T-helper 2 cell treated with Interferon-gamma antibody and Interleukin-4, amounts not matched to agents 5 μg/mL and 100 μg/mL, for 36 hours (primary cell): Measurements from ENCODE around the gene CBARP.

ENCODE experiments used
- DNase-seq: peaks from one replicate; pipeline ENCODE4 v3.0.0; 2021; ENCODE audit warnings: low spot score
- H3K27ac Mint-ChIP-seq: one replicate; pipeline ENCODE4 v1.8.0; 2021; ENCODE audit warnings: mild to moderate bottlenecking, mixed read lengths
- H3K27me3 Mint-ChIP-seq: one replicate; pipeline ENCODE4 v1.8.0; 2021; ENCODE audit warnings: low read depth, mixed read lengths
- H3K36me3 Mint-ChIP-seq: one replicate; pipeline ENCODE4 v1.8.0; 2021; ENCODE audit warnings: low read depth, mixed read lengths
- H3K4me1 Mint-ChIP-seq: one replicate; pipeline ENCODE4 v1.8.0; 2021; ENCODE audit warnings: low read depth, mixed read lengths
- H3K4me3 Mint-ChIP-seq: one replicate; pipeline ENCODE4 v1.8.0; 2022; ENCODE audit warnings: mild to moderate bottlenecking, moderate library complexity, mixed read lengths
- H3K9me3 Mint-ChIP-seq: one replicate; pipeline ENCODE4 v1.8.0; 2021; ENCODE audit warnings: mixed read lengths

CBARP gene

DNA sequence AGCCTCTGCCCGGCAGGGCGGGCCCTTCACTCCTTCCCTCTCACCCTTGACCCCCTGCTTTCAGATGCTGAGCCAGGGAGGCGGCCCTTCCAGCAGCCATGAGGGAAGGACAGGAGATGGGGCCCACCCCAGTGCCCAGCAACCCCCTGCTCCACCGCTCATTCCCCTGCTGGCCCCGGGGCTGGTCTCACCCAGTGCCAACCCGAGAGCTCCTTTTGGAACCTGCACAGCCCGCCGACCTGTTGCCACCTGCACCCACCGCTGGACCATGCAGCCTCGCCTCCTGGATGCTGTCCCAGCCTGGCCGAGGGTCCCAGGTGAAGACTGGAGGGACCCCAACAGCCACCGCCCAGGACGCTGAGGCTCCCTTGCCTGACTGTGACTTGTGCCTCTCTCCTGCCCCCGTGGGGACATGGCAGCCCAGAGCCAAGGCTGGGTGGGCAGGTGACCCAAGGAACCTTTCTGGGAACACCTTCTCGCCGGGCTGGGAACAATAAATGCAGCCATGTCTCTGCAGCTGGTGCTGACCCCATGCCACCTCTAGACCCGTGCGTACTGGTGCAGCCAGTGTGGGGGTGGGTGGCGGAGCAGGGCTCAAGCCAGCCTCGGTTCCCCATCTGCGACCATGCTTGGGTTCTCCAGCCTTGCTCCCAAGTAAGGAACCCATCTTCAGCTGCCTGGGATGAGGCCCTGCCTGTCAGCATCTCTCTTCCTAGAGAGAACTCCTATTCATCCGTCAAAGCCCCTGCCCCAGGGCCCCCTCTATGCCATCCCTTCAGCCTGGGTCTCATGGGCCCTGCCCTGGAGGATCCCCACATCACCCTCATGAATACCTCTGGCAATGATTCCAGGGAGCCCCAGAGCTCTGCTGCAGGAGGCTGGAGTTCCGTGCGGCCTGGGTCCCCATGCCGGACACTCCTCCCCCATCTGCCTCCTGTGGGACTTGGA is 41.2 kb upstream of the CBARP start:
- DNase-seq, result no peak
- H3K27me3 Mint-ChIP-seq, result peaks cover 3% of the 10 kb centered on the region
- no peak overlapping the region for H3K4me3 Mint-ChIP-seq
- H3K36me3 Mint-ChIP-seq, result peaks cover 28% of the 10 kb centered on the region
- H3K4me1 Mint-ChIP-seq, result peaks cover 9% of the 10 kb centered on the region
- no peaks in the 10 kb centered on the region for H3K9me3 Mint-ChIP-seq
- H3K27ac Mint-ChIP-seq, result no peak overlapping the region

DNA sequence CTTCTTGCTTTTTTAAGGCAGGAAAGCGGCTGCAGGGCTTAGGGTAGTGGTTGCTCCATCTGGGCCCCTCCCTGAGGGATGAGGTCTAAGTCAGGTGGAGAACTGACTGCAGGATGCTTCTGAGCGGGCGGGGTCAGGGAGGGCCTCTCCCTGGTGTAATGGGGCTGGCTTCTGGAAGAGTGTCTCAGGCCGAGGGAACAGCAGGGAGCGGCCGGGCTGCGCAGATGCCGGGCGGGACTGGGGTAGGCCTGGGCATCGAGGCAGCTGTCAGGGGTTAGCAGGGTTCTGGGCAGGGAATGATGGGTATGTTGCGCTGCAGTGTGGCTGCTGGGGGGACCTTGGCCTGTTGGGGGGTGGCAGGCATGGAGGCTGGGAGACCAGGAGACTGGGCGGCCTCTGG is 40.3 kb upstream of the CBARP start:
- Mint-ChIP-seq H3K4me1 (peaks cover 13% of the 10 kb centered on the region), H3K36me3 (peaks cover 35% of the 10 kb centered on the region), H3K9me3 (no peaks in the 10 kb centered on the region), H3K27ac (no peak overlapping the region), H3K4me3 (peak overlapping the region; percentile 29), H3K27me3 (peaks cover 2% of the 10 kb centered on the region)
- DNase-seq, result no peak

DNA sequence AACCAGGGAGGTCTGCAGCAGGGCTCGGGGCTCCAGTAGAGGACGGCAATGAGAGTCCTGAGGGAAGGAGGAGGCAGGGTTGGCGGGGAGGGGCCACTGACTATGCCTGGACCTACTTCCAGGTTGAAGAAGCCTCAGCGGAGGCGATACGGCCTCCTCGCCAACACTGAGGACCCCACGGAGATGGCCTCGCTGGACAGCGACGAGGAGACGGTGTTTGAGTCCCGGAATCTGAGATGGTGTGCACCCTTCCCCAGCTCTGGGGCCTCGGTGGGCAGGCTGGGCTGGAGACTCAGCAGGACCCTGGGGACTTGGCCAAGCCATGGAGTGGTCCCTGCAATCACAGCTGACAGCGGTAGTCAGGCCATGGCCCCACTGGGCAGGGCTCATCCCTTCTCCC is 39.3 kb upstream of the CBARP start:
- Mint-ChIP-seq H3K27ac (peak overlapping the region; percentile 93), H3K27me3 (peaks cover 2% of the 10 kb centered on the region), H3K4me3 (peak overlapping the region; percentile 88), H3K9me3 (no peaks in the 10 kb centered on the region), H3K36me3 (peaks cover 44% of the 10 kb centered on the region), H3K4me1 (peaks cover 18% of the 10 kb centered on the region)
- DNase-seq, result no peak

DNA sequence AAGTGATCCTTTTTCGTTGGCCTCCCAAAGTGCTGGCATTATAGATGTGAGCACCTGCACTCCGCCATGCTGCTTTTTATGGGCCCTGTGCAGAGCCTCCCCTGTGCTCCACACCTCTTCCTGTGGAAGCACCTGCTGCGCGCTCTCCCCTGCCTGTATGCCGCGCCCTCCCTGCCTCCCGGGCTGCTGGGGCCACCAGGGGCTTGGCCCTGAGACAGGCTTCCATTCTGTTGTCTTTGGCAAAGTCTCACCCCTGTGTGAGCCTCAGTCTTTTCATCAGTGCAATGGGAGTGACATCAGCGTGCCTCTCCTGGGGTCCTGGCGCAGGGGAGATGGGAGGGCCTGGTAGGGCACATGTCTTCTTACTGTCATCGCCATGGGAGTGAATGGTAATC is 38.8 kb upstream of the CBARP start:
- H3K4me3 Mint-ChIP-seq, result peak overlapping the region; percentile 88
- peaks cover 17% of the 10 kb centered on the region for H3K4me1 Mint-ChIP-seq
- H3K27me3 Mint-ChIP-seq, result peaks cover under 1% of the 10 kb centered on the region
- DNase-seq, result no peak
- peak overlapping the region; percentile 93 for H3K27ac Mint-ChIP-seq
- no peaks in the 10 kb centered on the region for H3K9me3 Mint-ChIP-seq
- H3K36me3 Mint-ChIP-seq, result peaks cover 48% of the 10 kb centered on the region

DNA sequence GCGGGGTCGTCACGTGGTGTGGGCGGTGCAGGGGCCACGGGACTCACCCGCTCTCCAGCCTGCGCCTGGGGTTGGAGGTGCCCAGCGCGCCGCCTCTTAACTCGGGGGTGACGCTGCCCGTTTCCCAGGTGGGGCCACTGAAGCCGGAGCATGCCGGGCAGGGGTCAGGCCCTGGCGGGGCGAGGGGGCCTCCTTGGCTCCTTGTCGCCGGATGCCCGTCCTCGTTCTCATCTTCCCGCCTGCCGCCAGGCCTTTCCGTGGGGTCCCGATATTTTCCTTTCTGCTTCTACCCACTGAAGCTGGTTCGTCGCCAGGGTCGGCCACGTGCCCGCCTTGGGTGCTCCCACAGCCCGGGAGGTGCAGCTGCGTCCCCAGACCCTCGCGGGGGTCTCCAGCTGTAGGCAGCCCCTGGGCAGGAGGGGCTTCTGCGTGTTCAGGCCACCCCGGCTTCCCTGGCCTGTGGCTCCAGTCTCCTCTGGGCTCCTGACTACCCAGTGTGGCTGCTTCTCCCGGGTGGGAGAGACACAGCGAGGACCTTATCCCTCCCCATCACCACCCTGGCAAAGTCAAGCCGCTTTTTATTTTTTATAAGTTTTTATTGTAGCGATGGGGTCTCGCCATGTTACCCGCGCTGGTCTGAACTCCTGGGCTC is 38.3 kb upstream of the CBARP start:
- peak overlapping the region; percentile 97 for H3K27ac Mint-ChIP-seq
- H3K36me3 Mint-ChIP-seq, result peaks cover 53% of the 10 kb centered on the region
- DNase-seq, result no peak
- H3K27me3 Mint-ChIP-seq, result no peaks in the 10 kb centered on the region
- H3K4me1 Mint-ChIP-seq, result peaks cover 22% of the 10 kb centered on the region
- peak overlapping the region; percentile 88 for H3K4me3 Mint-ChIP-seq
- H3K9me3 Mint-ChIP-seq, result no peaks in the 10 kb centered on the region

DNA sequence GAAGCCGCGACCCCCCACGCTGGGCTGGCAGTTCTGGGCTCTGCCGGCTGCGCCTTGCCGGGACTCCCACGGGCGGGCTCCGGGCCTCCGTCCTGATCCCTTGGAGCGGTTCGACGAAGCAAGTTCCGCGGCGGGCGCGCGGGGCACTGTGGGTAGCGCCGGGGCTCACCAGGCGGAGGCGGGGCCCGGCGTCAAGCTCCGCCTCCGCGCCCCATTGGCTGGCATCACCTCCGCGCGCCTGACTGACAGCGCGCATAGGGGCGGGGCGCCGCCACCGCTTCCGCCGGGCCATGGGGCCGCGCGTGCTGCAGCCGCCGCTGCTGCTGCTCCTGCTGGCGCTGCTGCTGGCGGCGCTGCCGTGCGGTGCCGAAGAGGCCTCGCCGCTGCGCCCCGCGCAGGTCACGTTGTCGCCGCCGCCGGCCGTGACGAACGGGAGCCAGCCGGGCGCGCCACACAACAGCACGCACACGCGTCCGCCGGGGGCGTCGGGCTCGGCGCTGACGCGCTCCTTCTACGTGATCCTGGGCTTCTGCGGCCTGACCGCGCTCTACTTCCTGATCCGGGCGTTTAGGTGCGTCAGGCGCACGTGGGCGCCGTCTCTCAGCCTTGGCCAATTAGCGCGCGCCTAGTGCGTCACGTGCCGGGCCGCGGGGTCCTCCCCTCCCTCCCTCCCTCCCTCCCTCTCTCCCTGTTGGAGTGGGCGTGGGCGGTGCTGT is 37.6 kb upstream of the CBARP start, which contains the start of gene FAM174C:
FAM174C (plus strand) TSS at position 271 of the 716 bp plus-strand sequence; CDS start at position 291, 20 bp downstream.
- Mint-ChIP-seq H3K36me3 (peaks cover 59% of the 10 kb centered on the region), H3K27me3 (no peaks in the 10 kb centered on the region), H3K27ac (peak within 1 kb of the TSS; percentile 97), H3K4me1 (peaks cover 27% of the 10 kb centered on the region), H3K9me3 (no peaks in the 10 kb centered on the region), H3K4me3 (peak within 1 kb of the TSS; percentile 88)
- peak; percentile 96 for DNase-seq

DNA sequence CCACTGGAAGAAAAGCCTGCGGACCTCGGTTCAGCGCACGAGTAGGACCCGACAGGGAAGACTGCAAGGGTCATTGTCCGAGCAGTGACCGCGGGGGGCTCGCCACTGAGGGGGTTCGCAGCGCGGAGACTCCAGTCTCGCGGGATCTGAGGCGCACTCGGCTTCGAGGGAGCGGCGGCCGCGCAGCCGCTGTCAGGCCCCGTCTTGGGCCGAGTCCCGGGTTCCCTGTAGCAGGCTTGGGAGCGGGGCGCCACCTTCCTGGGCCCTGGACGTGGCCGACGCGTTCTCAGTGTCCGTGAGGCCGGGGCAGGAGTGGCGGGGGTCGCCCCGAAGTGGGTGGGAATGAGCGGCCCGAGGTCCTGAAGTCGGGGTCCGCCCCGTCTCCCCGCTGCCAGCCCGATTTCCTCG is 37.1 kb upstream of the CBARP start:
- peaks cover 61% of the 10 kb centered on the region for H3K36me3 Mint-ChIP-seq
- no peak for DNase-seq

DNA sequence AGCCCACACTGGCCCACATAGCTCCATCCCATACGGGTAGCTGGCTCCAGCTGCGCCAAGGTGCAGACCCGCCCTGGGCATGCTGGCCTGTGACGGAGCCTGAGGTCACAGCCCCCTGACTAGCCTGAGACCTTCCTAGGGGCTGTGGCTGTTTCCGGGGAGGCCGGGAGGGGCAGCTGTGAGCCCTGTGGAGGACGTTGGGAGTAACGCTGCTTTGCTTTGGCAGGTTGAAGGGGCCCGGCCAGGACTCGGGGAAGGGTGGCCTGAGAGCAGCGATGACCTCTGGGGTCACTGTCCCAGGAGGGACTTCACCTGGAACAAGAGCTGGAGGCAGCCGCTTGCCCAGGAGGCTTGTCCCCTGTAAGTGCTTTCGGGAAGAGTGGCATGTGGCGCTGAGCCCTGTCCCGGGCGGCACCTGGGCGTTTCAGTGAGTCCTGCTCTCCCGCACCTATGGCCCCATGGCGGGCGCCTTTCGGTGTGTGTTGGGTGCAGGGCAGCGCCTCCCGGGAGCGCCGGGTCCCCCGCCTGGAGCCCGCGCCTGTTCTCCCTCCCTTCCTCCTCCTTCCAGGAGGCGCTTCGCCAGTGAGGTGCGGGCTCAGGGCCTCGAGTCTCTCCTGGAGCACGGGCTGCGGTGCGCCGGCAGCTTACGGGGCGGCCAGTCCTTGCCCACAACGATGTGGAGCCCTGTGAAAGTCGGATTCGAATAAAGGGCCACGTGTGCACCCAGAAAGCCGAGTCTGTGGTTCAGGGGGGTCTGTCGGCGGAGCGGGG is 36.5 kb upstream of the CBARP start:
- peaks cover 26% of the 10 kb centered on the region for H3K4me1 Mint-ChIP-seq
- no peaks in the 10 kb centered on the region for H3K27me3 Mint-ChIP-seq
- H3K36me3 Mint-ChIP-seq, result peaks cover 56% of the 10 kb centered on the region

More for the DNA sequence above, 37.1 kb upstream of the CBARP start:
- peak overlapping the region; percentile 72 for H3K4me3 Mint-ChIP-seq
- no peaks in the 10 kb centered on the region for H3K27me3 Mint-ChIP-seq
- H3K9me3 Mint-ChIP-seq, result no peaks in the 10 kb centered on the region
- H3K4me1 Mint-ChIP-seq, result peaks cover 28% of the 10 kb centered on the region
- H3K27ac Mint-ChIP-seq, result peak overlapping the region; percentile 74

DNA sequence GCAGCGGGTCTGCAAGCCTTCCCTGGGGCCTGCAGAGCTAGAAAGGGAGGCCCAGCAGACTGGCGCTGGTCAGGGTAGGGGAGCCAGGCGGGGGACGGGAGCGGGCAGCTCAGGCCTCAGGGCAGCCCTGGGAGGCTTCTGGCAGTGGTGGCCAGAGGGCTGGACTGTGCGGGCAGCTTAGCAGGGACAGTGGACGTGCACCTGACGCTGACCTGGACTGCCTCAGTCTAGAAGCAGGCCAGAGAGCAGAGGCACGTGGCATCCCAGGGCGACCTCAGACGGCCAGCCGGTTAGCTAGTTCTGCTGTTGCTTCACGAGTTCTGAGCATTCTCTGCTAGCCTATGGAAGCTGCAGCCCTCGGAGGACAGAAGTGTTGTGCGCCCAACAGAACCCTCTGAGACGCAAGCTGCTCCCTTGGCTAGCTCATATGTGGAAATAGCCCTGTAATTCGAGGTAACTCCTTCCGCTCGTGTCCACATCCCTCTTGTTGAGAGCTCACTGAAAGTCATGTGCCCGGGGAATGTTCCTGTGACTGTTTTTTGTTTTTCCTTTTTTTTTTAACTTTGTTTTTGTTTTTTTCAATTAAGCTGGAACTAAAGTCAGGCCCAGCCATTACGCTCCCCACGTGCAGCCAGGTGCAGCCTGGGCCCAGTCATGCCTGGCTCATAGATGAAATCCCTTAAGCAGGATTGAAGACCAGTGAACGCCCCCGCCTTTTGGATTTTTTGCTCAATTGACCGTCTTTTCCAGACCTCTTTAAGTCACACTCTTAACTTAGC is 35.6 kb upstream of the CBARP start:
- H3K36me3 Mint-ChIP-seq, result peaks cover 56% of the 10 kb centered on the region
- no peak for DNase-seq
- peaks cover 32% of the 10 kb centered on the region for H3K4me1 Mint-ChIP-seq
- no peaks in the 10 kb centered on the region for H3K9me3 Mint-ChIP-seq
- no peaks in the 10 kb centered on the region for H3K27me3 Mint-ChIP-seq
- H3K4me3 Mint-ChIP-seq, result peak overlapping the region; percentile 50
- H3K27ac Mint-ChIP-seq, result peak overlapping the region; percentile 65

More for the DNA sequence above, 36.5 kb upstream of the CBARP start:
- no peak for DNase-seq
- Mint-ChIP-seq H3K27ac (peak overlapping the region; percentile 74), H3K4me3 (peak overlapping the region; percentile 72), H3K9me3 (no peaks in the 10 kb centered on the region)

DNA sequence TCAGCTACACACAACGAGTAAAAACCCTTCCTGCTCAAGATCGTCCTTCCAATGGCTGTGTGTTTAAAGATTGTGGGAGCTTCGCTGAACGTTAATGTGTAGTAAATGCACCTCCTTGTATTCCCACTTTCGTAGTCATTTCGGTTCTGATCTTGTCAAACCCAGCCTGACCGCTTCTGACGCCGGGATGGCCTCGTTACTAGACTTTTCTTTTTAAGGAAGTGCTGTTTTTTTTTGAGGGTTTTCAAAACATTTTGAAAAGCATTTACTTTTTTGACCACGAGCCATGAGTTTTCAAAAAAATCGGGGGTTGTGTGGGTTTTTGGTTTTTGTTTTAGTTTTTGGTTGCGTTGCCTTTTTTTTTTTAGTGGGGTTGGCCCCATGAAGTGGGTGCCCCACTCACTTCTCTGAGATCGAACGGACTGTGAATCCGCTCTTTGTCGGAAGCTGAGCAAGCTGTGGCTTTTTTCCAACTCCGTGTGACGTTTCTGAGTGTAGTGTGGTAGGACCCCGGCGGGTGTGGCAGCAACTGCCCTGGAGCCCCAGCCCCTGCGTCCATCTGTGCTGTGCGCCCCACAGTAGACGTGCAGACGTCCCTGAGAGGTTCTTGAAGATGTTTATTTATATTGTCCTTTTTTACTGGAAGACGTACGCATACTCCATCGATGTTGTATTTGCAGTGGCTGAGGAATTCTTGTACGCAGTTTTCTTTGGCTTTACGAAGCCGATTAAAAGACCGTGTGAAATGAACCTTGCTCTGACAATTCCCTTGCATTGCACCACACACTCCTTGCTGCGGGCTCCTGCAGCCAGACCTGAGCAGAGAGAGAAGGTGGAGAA is 34.8 kb upstream of the CBARP start:
- peaks cover 50% of the 10 kb centered on the region for H3K36me3 Mint-ChIP-seq

DNA sequence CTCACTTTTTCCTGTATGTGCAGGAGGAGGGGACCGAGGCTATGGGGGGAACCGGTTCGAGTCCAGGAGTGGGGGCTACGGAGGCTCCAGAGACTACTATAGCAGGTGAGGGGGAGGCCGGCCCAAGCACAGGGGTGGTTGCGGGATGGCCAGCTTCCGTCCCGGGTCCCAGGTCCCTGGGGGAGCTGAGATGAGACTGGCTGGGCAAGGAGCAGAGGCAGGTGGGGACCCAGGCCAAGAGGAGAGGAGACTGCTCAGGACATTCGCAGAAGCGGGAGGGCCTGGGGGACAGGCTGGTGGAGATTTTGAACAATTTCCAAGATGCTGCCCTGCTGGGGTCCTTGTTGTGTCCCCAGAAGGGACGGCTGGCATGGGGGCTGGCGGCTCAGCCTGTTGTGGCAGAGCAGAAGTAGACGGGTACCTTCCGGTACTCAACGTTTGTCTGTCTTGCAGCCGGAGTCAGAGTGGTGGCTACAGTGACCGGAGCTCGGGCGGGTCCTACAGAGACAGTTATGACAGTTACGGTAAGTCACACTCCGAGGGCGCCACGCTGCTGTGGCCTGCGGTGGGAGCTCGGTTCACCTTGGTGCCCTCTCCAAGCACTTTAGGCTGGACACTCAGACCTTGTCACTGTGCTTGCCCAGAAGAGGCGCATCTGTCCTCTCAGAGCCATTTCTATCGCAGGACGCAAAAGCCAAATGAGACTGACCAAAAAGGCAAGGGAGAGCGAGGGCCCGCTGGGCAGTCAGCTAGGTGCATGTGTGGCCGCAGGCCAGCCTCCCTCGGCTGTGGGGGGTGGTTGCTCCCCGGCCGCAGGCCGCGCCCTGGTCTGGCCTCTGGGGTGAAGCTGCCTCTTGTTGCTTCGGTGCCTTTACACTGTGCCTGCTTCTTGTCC is 34.0 kb upstream of the CBARP start:
- no peak for DNase-seq
- no peaks in the 10 kb centered on the region for H3K9me3 Mint-ChIP-seq
- H3K4me1 Mint-ChIP-seq, result peaks cover 35% of the 10 kb centered on the region
- H3K27ac Mint-ChIP-seq, result peak overlapping the region; percentile 87
- H3K27me3 Mint-ChIP-seq, result peaks cover 3% of the 10 kb centered on the region
- peaks cover 48% of the 10 kb centered on the region for H3K36me3 Mint-ChIP-seq
- H3K4me3 Mint-ChIP-seq, result peak overlapping the region; percentile 83

More for the DNA sequence above, 34.8 kb upstream of the CBARP start:
- Mint-ChIP-seq H3K9me3 (no peaks in the 10 kb centered on the region), H3K4me1 (peaks cover 33% of the 10 kb centered on the region), H3K4me3 (peak overlapping the region; percentile 50), H3K27ac (peak overlapping the region; percentile 47), H3K27me3 (no peaks in the 10 kb centered on the region)
- DNase-seq, result no peak
